ENCODE data around the gene PTP4A1.

Gene PTP4A1

DNA sequence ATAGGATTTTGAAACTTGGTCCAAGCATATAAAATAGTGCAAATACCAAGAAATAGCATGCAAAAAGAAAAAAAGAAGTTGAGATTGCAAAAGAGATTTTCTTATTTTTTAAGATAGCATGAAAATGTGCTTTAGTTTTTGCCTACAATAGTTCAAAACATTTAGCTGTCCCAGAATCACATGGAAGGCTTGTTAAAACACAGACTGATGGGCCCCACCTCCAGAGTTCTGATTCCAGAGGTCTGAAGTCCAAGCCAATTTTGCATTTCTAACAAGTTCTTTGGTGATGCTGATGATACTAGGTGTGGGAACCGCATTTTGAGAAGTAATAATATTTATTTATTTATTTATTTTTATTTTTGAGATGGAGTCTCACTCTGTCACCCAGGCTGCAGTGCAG lies 33.7 kb upstream of the PTP4A1 start:
- no peak overlapping the region for H3K27ac Mint-ChIP-seq
- DNase-seq (ENCODE audit: low spot score in 2 of 2) (no peak), ATAC-seq (ENCODE audit: low read depth) (no peak)
- peaks cover 5% of the 10 kb centered on the region for H3K27me3 Mint-ChIP-seq
- peaks cover 2% of the 10 kb centered on the region for H3K36me3 Mint-ChIP-seq
- peaks cover 8% of the 10 kb centered on the region for H3K4me1 Mint-ChIP-seq
- H3K4me3 Mint-ChIP-seq = no peak overlapping the region
- peaks cover 6% of the 10 kb centered on the region for H3K9me3 Mint-ChIP-seq

DNA sequence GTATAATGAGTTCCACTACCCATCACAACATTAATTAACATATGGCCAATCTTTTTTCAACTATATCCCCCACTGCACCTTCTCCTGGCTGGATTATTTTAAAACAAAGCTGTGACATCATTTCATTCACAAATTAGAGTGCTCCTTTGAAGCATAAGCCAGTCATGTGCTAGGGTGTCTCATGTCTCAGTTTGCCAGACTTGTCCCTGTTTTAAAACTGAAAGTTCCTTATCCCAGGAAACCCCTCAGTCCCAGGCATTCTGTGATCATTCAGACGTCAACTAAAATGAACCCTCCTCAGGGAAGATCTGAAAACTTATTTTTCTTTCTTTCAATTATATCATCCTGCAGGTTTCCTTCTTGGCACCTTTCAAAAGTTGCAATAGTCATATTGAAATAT lies 29.3 kb upstream of the PTP4A1 start:
- peaks cover 9% of the 10 kb centered on the region for H3K27me3 Mint-ChIP-seq
- H3K4me1 Mint-ChIP-seq = no peaks in the 10 kb centered on the region
- H3K9me3 Mint-ChIP-seq = peaks cover 6% of the 10 kb centered on the region
- H3K4me3 Mint-ChIP-seq = no peak overlapping the region
- ATAC-seq (ENCODE audit: low read depth) (no peak), DNase-seq (ENCODE audit: low spot score in 2 of 2) (no peak)
- no peak overlapping the region for H3K27ac Mint-ChIP-seq
- H3K36me3 Mint-ChIP-seq = peaks cover 2% of the 10 kb centered on the region

DNA sequence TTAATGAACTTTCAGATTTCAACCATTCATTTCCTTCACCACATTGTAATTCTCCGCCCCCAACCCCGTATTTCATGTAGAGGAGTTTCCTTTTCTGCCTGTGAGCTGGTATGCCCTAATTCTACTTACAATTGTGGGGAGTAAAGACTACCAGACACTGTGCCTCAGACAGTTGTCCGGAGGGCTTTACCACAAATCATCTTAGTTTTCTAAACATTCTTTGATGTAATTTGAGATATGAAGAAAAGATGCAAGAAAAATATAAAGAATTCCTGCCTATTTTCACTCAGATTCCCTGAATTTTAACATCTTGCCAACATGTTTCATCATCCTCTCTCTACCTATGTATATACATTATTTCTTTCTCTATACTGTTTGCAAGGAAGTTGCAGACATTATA lies 28.3 kb upstream of the PTP4A1 start:
- Mint-ChIP-seq H3K4me1 (no peaks in the 10 kb centered on the region), H3K27me3 (peaks cover 10% of the 10 kb centered on the region), H3K27ac (no peak overlapping the region), H3K4me3 (no peak overlapping the region), H3K36me3 (peaks cover 2% of the 10 kb centered on the region), H3K9me3 (peaks cover 6% of the 10 kb centered on the region)
- ATAC-seq (ENCODE audit: low read depth) (no peak), DNase-seq (ENCODE audit: low spot score in 2 of 2) (no peak)

DNA sequence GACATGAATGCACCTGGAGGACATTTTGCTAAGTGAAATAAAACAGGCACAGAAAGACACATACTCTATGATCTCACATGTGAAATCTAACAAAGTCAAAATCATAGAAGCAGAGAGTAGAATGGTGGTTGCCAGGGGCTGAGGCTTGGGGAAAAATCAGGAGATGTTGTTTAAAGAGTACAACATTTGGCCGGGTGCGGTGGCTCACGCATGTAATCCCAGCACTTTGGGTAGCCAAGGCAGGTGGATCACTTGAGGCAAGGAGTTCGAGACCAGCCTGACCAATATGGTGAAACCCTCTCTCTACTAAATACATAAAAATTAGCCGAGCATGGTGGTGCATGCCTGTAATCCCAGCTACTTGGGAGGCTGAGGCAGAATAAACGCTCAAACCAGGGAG lies 26.0 kb upstream of the PTP4A1 start:
- H3K36me3 Mint-ChIP-seq = peaks cover 2% of the 10 kb centered on the region
- H3K4me1 Mint-ChIP-seq = no peaks in the 10 kb centered on the region
- no peak overlapping the region for H3K27ac Mint-ChIP-seq
- no peak overlapping the region for H3K4me3 Mint-ChIP-seq
- H3K9me3 Mint-ChIP-seq = peaks cover 6% of the 10 kb centered on the region
- DNase-seq (ENCODE audit: low spot score in 2 of 2) (no peak), ATAC-seq (ENCODE audit: low read depth) (no peak)
- peaks cover 10% of the 10 kb centered on the region for H3K27me3 Mint-ChIP-seq

DNA sequence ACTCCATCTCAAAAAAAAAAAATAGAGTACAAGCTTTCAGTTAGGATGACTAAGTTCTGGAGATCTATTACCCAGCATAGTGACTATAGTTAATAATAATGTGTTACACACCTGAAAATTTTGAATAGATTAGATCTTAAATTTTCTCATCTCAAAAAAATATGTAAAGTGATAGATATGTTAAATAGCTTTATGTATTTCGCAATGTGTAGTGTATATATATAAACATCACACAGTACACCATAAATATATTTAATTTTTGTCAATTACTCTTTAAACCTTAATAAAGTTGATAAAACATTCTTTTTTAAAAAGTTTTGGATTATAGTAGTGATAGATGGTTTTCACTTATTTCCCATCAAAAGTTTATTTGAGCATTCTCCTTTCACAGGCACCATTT lies 25.6 kb upstream of the PTP4A1 start:
- Mint-ChIP-seq H3K27ac (no peak overlapping the region), H3K27me3 (peaks cover 10% of the 10 kb centered on the region), H3K9me3 (peaks cover 5% of the 10 kb centered on the region), H3K36me3 (peaks cover 2% of the 10 kb centered on the region), H3K4me1 (no peaks in the 10 kb centered on the region), H3K4me3 (no peak overlapping the region)
- no peak for ATAC-seq (ENCODE audit: low read depth)
- DNase-seq (ENCODE audit: low spot score in 2 of 2) = no peak

DNA sequence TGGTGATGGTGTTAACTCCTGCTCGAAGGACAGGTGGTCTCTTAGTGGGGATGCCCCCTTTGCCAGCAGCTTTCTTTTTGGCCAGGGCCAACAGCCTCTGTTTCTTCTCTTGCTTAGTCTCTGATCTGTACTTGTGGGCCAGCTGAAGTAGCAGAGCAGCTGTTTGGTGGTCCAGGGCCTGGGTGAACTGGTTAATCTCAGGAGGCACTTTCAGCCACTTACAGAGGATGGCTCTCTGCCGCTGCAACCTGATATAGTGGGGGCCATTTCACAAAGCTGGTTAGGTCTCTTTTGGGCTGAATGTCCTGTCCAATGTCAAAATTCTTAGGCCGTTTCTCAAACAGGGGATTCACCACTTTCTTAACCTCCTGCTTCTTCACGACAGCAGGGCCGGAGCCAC lies 23.2 kb upstream of the PTP4A1 start:
- DNase-seq (ENCODE audit: low spot score in 2 of 2) (no peak), ATAC-seq (ENCODE audit: low read depth) (no peak)
- no peaks in the 10 kb centered on the region for H3K9me3 Mint-ChIP-seq
- no peak overlapping the region for H3K4me3 Mint-ChIP-seq
- H3K27me3 Mint-ChIP-seq = peaks cover 5% of the 10 kb centered on the region
- no peak overlapping the region for H3K27ac Mint-ChIP-seq
- no peaks in the 10 kb centered on the region for H3K36me3 Mint-ChIP-seq
- no peaks in the 10 kb centered on the region for H3K4me1 Mint-ChIP-seq

DNA sequence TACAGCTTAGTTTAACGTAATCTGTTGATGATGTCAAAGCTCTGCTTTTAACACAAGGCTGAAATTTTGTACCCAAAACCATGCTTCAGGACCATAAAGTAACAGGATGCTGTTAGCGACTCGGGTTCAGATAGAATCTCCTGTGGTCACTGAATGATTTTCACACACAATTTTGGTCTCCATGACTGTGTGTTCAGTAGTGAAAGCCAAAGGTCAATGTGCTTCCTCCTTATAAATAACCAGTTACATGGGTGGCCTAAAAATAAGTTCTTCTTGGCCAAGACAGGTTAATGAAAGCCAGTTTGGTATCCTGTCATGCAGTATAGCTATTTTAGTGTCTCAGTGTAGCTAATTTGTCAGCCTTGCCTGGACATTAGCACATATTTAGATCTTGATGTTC lies 19.1 kb upstream of the PTP4A1 start:
- DNase-seq (ENCODE audit: low spot score in 2 of 2) (no peak), ATAC-seq (ENCODE audit: low read depth) (no peak)
- Mint-ChIP-seq H3K4me1 (no peaks in the 10 kb centered on the region), H3K27me3 (peaks cover 7% of the 10 kb centered on the region), H3K27ac (no peak overlapping the region), H3K9me3 (no peaks in the 10 kb centered on the region), H3K4me3 (no peak overlapping the region), H3K36me3 (no peaks in the 10 kb centered on the region)

DNA sequence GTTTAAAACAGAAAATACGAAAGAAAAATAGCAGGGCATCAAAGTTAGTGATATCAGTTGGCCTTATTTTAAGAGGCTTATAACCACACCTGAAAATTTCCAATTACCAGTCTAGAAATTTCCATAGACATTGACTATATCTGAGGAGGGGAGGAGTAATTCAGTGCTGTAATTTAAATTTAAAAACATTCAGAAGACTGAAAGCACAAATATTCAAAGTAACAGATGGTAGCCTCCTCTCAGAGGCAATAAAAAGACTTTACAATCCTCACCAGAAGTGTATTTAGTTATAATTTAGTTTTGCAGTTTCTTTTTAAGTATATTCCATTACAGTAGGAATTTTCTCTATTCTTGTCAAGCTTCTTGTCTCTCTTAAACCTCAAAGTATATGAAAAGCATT lies 18.4 kb upstream of the PTP4A1 start:
- H3K27me3 Mint-ChIP-seq = peaks cover 7% of the 10 kb centered on the region
- H3K4me1 Mint-ChIP-seq = no peaks in the 10 kb centered on the region
- ATAC-seq (ENCODE audit: low read depth) (no peak), DNase-seq (ENCODE audit: low spot score in 2 of 2) (no peak)
- no peak overlapping the region for H3K4me3 Mint-ChIP-seq
- H3K27ac Mint-ChIP-seq = no peak overlapping the region
- no peaks in the 10 kb centered on the region for H3K9me3 Mint-ChIP-seq
- no peaks in the 10 kb centered on the region for H3K36me3 Mint-ChIP-seq

DNA sequence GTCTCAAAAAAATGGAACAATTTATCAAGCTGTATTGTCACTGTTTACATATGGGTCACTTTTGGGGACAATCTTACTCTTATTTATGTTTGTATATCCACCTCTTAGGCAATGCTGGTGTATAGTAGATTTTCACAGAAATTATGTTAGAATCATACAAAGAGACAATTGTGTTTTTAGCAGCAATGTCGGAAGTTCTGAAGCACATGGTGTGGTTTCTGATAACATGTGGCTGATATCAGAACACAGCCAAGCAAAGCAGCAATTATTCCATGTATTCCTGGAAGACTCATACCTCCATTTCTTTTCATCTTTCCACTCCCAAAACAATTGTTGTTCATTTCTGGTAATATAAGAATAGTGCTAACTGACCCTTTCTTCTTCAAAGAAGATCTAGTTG lies 17.5 kb upstream of the PTP4A1 start:
- H3K27ac Mint-ChIP-seq = no peak overlapping the region
- no peak for DNase-seq (ENCODE audit: low spot score in 2 of 2)
- no peak overlapping the region for H3K4me3 Mint-ChIP-seq
- no peak for ATAC-seq (ENCODE audit: low read depth)
- H3K36me3 Mint-ChIP-seq = no peaks in the 10 kb centered on the region
- no peaks in the 10 kb centered on the region for H3K9me3 Mint-ChIP-seq
- H3K27me3 Mint-ChIP-seq = peaks cover 7% of the 10 kb centered on the region
- H3K4me1 Mint-ChIP-seq = no peaks in the 10 kb centered on the region

DNA sequence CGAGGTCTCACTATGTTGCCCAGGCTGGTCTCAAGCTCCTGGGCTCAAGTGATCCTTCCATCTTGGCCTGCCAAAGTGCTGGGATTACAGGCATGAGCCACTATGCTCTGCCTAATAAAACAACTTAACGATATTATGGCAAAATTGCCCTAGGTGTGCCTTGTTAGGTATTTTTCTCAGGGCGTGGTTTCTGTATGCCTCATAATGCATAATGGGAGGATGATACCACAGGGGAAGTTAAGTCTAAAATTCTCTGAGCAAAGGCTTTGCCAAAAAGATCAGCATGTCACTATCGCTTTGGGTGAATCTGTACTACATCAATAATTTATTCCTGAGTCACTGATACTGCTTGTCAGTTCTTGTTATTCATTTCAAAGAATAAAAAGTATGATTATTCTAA lies 15.9 kb upstream of the PTP4A1 start:
- no peaks in the 10 kb centered on the region for H3K9me3 Mint-ChIP-seq
- peaks cover 8% of the 10 kb centered on the region for H3K27me3 Mint-ChIP-seq
- no peaks in the 10 kb centered on the region for H3K4me1 Mint-ChIP-seq
- H3K36me3 Mint-ChIP-seq = no peaks in the 10 kb centered on the region
- H3K27ac Mint-ChIP-seq = no peak overlapping the region
- ATAC-seq (ENCODE audit: low read depth) (no peak), DNase-seq (ENCODE audit: low spot score in 2 of 2) (no peak)
- H3K4me3 Mint-ChIP-seq = no peak overlapping the region

DNA sequence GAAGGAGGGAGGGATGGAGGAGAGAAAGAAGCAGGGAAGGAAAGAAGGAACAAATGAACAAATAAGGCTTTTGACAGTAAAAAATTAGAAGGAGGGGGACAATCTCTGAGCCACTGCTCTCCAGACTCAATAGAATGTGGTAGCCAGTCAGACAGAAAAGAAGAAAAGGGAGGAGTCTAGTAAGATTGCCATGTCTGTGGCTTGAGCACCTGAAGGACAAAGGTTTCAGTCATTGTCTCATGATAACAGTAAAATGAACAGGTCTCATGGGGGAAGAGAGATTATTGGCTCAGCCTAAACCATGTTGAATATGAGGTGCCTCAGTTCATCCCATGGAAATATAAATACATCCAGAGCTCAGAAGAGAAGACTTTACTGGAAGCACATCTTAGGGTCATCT lies 14.0 kb upstream of the PTP4A1 start:
- Mint-ChIP-seq H3K9me3 (no peaks in the 10 kb centered on the region), H3K36me3 (no peaks in the 10 kb centered on the region), H3K4me1 (no peaks in the 10 kb centered on the region), H3K4me3 (no peak overlapping the region), H3K27me3 (peaks cover 8% of the 10 kb centered on the region), H3K27ac (no peak overlapping the region)
- ATAC-seq (ENCODE audit: low read depth) = no peak
- no peak for DNase-seq (ENCODE audit: low spot score in 2 of 2)

DNA sequence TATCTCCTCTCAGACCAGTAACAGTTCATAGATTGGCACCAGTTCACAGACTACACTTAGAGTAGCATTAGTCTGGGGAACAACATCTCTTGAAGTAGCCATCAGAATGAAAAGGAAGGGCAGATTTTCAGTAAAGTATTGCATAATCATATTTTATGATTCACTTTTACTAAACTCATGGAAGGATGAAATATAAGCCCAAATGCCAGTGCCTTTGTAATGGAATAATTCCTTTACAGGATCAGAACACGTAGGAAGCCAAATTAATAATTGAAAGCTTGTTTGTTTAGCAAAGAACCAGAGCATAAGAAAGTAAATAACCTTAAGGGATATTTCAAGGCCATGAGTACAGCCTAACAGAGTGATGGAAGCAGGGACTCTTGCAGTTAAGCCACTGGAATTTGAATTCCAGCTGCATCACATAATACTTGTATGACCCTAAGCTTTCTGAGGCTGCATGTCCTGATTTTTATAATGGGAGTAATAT lies 11.4 kb upstream of the PTP4A1 start:
- H3K36me3 Mint-ChIP-seq = no peaks in the 10 kb centered on the region
- H3K4me1 Mint-ChIP-seq = no peaks in the 10 kb centered on the region
- no peak for DNase-seq (ENCODE audit: low spot score in 2 of 2)
- H3K27me3 Mint-ChIP-seq = peaks cover 8% of the 10 kb centered on the region
- no peak overlapping the region for H3K27ac Mint-ChIP-seq
- no peak overlapping the region for H3K4me3 Mint-ChIP-seq
- H3K9me3 Mint-ChIP-seq = no peaks in the 10 kb centered on the region
- ATAC-seq (ENCODE audit: low read depth) = no peak

DNA sequence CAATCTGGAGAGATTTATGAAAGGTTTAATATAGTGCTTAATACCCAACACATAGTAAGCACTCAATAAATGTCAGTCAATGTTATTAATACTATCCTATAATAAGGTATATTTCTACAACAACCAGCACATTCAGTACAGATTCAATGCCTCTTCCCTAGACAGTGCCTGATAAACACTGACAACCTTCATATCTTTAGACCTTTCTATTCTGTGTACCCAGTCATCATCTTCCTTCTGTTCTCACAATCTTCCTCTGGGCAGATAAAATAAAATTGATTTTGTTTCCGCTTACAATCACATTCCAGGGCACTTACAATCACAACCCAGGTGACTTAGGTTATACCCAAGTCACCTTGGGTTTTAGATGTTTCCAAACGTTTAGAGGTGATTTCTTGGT lies 11.0 kb upstream of the PTP4A1 start:
- Mint-ChIP-seq H3K27me3 (peaks cover 8% of the 10 kb centered on the region), H3K9me3 (no peaks in the 10 kb centered on the region), H3K4me3 (no peak overlapping the region), H3K27ac (no peak overlapping the region), H3K36me3 (no peaks in the 10 kb centered on the region), H3K4me1 (no peaks in the 10 kb centered on the region)
- DNase-seq (ENCODE audit: low spot score in 2 of 2) = no peak
- ATAC-seq (ENCODE audit: low read depth) = no peak

DNA sequence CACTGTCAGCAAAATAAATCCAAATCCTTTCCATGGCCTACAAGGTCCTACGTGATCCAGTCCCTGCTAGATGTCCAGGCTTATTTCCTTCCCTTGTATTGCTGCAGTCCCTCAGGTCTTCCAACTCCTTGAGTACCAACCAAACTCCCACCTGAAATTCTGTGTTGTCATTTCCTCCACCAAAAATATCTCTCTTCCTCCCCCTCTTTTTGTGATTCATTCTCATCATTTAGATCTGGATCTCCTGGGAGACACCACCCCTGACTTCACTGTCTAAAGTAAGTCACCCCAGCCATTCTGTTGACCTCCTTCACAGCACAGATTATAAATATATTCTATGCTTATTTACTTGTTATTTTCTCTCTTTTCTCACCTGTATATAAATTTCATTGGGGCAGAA lies 9.0 kb upstream of the PTP4A1 start:
- ATAC-seq (ENCODE audit: low read depth) (no peak), DNase-seq (ENCODE audit: low spot score in 2 of 2) (no peak)
- Mint-ChIP-seq H3K36me3 (no peaks in the 10 kb centered on the region), H3K27ac (no peak overlapping the region), H3K27me3 (peaks cover 2% of the 10 kb centered on the region), H3K4me3 (no peak overlapping the region), H3K9me3 (no peaks in the 10 kb centered on the region), H3K4me1 (no peaks in the 10 kb centered on the region)

DNA sequence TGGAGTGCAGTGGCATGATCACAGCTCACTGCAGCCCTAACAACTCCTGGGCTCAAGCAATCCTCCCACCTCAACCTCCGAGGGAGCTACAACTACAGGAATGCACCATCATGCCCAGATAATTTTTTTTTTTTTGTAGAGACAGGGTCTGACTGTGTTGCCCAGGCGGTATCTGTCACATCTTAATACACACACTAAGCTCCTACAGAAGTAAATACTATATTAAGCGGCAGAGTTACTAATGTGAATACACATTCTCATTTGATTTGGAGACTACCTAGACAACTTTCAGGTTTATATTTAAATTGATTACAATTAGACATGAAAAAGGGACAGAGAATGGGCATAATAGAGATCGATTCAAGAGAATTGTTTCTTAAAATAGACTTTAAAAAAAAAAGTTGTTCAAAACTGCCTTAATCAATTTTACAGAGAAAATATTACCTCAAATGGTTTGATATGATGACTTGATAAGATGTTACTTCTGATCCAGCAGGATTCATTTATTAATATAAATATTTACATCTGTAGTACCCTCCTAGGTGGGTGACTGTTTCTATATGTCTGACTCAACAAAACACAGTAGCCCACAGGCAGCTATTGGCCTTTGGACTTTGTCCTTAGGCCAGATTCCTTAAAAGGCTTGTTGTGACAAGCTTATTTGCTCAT lies 7.1 kb upstream of the PTP4A1 start:
- H3K36me3 Mint-ChIP-seq = no peaks in the 10 kb centered on the region
- no peaks in the 10 kb centered on the region for H3K4me1 Mint-ChIP-seq
- no peak overlapping the region for H3K27ac Mint-ChIP-seq
- no peak overlapping the region for H3K4me3 Mint-ChIP-seq
- peaks cover 2% of the 10 kb centered on the region for H3K27me3 Mint-ChIP-seq
- no peaks in the 10 kb centered on the region for H3K9me3 Mint-ChIP-seq
- ATAC-seq (ENCODE audit: low read depth) = no peak
- no peak for DNase-seq (ENCODE audit: low spot score in 2 of 2)

All from memory B cell (primary cell).